G401.6 (cell line): Measurements from ENCODE around the gene GRAMD4.

Source experiments
- FAIRE-seq: peaks from 2 replicates; lab custom pipeline; 2012; peaks lifted over from hg19 to GRCh38; lab: Jason Lieb, UNC

The GRAMD4 gene

GRCh38 chr22:46598737-46599424 lies 21.3 kb upstream of the GRAMD4 start:
- no peak for FAIRE-seq

GRCh38 chr22:46600273-46600796 lies 19.9 kb upstream of the GRAMD4 start:
- no peak for FAIRE-seq

GRCh38 chr22:46602025-46602424 lies 18.2 kb upstream of the GRAMD4 start:
- FAIRE-seq: no peak

DNA sequence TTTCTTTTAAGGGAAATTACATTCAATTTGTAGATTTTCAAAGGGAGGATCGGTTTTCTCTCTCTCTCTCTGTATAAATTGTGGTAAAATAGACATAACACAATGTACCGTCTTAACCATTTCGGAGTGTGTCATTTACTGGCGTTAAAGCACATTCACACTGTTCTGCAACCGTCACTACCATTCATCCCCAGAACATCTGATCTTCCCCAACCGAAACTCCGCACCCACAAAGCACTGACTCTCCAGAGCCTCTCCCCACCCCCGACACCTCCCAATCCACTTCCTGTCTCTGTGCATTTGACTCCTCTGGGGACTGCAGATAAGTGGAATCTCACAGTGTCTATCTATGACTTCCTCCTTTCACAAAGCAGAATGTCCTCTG lies 15.9 kb upstream of the GRAMD4 start:
- no peak for FAIRE-seq

GRCh38 chr22:46605117-46605516 lies 15.1 kb upstream of the GRAMD4 start:
- FAIRE-seq: no peak

- no peak for FAIRE-seq
These were observed 13.3 kb upstream of the GRAMD4 start for GRCh38 chr22:46606886-46607285.

- FAIRE-seq: no peak
These were observed 12.6 kb upstream of the GRAMD4 start for GRCh38 chr22:46607483-46608114.

DNA sequence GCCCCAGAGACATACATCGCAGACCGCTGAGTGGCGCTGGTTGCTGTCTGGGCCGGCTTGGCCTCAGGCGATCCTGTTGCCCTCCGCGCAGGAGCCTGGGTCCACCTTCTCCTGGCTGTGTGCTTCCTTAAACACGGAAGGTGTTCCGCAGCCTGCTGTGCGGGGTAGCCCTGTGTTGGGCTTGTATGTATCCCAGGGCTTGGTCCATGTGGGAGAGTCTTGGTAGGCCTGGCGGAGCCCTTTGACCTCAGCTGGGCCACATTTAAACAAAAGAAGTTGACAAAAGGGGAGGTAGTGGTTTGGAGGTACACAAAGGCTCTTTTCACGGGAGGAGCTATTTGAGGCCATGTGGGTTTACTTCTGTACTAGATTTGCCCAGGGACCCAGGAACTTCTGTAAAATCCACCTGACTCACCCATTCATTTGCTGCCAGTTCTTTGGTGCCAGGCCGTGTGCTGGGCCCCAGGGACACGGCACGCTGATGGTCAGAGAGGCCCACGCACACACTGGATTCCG lies 11.0 kb upstream of the GRAMD4 start:
- FAIRE-seq: no peak

DNA sequence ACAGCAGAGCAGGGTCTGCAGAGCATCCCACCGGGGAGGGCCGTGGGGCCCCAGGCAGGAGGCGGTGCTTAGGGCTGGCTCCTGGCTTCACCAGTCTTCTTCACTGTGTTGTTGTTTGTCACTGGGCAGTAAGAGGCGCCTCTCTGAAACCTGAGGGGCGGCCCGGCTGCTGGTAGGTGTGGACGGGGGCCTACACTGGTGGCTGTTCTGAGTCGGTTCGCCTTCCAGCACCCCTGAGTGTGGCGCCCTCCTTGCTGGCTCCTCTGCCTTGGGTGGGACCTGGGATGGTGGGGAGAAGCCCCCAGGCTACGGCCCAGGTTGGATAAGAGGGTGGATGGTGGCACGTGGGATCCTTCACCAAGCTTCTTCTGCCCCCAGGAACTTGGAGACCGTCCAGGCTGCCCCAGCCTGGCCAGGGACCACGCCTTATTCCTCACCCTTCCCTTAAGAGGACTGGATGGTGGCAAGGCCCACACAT lies 10.4 kb upstream of the GRAMD4 start:
- FAIRE-seq: no peak

DNA sequence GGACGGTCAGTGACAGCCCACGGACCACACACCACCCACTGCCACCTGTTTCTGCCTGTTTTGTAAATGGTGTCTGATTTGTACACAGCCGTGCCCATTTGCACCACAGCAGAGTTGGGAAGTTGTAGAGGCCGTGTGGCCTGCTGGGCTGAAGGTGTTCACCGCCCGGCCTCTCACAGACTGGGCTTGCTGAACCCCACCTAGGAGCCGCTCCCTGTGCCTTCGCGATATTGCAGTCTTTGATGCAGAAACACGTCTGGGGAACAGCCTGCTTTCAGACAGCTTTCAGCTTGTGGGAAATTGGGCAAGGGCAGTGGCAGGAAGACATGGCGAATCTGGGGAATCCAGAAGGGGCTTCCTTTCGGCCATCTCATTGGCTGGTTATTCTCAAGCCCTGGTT lies 9.8 kb upstream of the GRAMD4 start:
- FAIRE-seq: no peak

GRCh38 chr22:46611189-46611588 lies 9.0 kb upstream of the GRAMD4 start:
- FAIRE-seq: no peak

DNA sequence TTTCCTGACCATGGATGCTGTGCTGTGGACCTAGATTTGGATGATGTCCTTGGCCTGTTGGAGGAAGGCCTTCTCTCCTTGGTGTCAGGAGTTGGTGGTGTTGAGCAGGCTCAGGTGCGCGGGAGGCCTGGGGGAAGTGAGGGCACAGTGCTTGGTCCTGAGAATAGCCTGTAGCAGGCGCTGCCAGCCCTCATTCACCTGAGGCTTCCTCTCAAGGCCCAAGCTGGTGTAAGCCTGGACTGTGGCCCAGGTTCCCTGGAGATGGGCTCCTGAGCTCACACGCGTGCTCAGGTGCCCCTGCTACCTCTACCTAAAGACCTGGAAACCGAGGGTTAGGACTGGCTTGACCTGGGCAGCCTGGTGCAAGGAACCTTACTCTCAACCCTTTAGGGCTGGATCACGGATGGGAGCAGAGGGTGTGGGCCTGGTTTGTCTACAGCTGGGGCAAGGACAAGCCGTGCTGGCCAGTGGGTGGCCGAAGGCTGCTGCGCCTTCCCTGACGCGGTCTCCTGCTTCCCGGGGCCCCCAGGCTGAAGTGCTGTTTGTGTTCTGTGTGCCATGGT lies 7.8 kb upstream of the GRAMD4 start:
- no peak for FAIRE-seq

DNA sequence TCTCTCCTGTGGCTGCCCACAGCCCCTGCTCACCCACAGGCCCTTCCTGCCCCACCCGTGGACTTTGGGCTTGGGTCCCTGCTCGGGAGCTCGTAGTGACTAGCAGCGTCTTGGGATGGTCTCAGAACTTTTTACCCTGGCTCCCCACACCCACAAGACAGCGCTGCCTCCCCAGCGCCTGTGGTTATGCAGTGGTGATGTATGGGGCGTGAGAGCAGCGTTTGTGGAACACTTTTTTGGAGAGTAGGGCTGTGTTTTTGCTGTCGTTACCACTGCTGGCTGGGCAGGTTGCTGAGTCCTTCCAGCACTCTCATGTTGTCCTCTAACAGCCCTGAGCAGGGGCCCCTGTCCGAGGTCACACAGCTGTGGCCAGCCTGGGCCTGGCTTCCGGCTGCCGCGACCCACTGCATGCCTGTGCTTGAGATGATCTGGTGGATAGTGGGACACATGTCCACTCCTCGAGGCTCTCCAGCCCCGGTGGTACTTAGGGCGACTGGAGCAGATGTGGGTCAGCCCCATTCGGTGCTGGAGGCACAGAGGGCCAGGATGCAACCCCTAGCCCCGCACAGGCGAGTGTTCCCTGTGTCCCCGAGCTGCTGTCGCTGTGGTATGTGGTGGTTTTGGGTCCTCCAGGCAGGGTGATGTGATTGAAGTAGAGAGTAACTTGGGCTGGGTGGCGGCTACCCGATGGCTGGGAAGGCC lies 7.1 kb upstream of the GRAMD4 start:
- FAIRE-seq: no peak

DNA sequence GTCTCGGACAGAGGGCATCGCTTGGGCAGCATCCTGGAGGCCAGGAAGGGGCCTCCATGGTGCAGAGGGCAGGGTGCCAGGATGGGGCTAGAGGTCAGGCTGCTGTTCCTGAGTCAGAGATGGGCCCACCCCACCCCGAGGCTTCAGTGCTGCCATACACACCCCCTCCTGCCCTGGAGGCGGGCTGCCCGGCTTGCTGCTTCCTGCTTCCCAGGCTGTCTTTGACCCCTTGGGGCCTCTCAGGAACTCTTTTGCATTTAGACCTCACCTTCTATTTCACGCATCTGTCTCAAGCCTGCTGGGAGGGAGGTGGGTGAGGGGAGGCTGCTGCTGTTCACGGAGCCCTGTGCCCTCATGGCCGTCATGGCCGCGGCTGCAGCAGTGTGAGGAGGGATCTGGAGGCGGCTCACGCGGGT lies 6.6 kb upstream of the GRAMD4 start:
- no peak for FAIRE-seq

GRCh38 chr22:46614025-46614931 lies 5.9 kb upstream of the GRAMD4 start:
- FAIRE-seq: no peak

- FAIRE-seq: no peak
These were observed 2.8 kb upstream of the GRAMD4 start for GRCh38 chr22:46617207-46617985.

- FAIRE-seq: no peak
These were observed 2.1 kb upstream of the GRAMD4 start for GRCh38 chr22:46617986-46618647.

- FAIRE-seq: no peak
These were observed 1.5 kb upstream of the GRAMD4 start for GRCh38 chr22:46618667-46619066.

DNA sequence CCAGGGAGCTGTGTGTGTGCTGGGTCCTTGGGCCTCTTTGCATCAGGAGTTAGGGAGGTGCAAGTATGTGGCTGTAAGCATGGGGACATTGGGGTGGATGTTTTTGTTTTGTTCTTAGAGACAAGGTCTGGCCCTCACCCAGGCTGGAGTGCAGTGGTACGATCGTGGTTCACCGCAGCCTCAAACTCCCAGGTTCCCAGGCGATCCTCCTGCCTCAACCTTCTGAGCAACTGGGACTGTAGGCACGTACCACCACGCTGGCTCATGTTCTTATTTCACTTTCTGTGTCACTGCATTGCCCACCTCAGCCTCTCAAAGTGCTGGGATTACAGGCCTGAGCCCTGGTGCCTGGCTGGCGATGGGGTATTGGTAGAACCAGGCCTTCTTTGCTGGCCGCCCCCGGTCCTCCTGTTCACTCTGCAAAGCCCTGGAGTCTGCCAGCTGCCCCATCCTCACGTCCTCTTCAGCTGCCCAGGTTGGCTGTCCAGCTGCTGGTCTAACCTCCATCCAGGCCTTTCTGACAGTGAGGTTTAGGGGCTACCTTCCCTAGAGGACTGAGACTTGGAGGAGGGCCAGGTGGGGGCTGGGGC lies 851 bp upstream of the GRAMD4 start:
- no peak for FAIRE-seq
